Stromal cell of bone marrow (primary cell): ENCODE measurements around the gene TANC1.
A peak's percentile ranks its signal among the peaks of the same experiment; 100 is the strongest.

ENCODE experiments used
- DNase-seq: peaks from one replicate; pipeline ENCODE4 v3.0.0-alpha.2; 2012; ENCODE audit warnings: low read depth

The TANC1 gene

GRCh38 chr2:158994920-158995676, 26.7 kb downstream of the TANC1 start:
- no peak for DNase-seq

- no peak for DNase-seq
Measured at GRCh38 chr2:158995677-158996049, 27.2 kb downstream of the TANC1 start.

- DNase-seq: no peak
Measured at GRCh38 chr2:158996378-158996993, 28.0 kb downstream of the TANC1 start.

GRCh38 chr2:158997037-158997790, 28.8 kb downstream of the TANC1 start:
- no peak for DNase-seq

- DNase-seq: peak; percentile 49
Measured at GRCh38 chr2:158998551-158999248, 30.3 kb downstream of the TANC1 start.

GRCh38 chr2:158999458-158999857, 31.0 kb downstream of the TANC1 start:
- DNase-seq: no peak

- no peak for DNase-seq
Measured at GRCh38 chr2:159000072-159000471, 31.6 kb downstream of the TANC1 start.

- no peak for DNase-seq
Measured at GRCh38 chr2:159002462-159003111, 34.1 kb downstream of the TANC1 start.

GRCh38 chr2:159003555-159003954, 35.1 kb downstream of the TANC1 start:
- no peak for DNase-seq

GRCh38 chr2:159004849-159005248, 36.4 kb downstream of the TANC1 start:
- no peak for DNase-seq

- DNase-seq: no peak
Measured at GRCh38 chr2:159009940-159010339, 41.5 kb downstream of the TANC1 start.

- DNase-seq: peak; percentile 18
Measured at GRCh38 chr2:159010340-159010739, 41.9 kb downstream of the TANC1 start.

- no peak for DNase-seq
Measured at GRCh38 chr2:159010963-159011362, 42.5 kb downstream of the TANC1 start.

GRCh38 chr2:159012142-159012541, 43.7 kb downstream of the TANC1 start:
- no peak for DNase-seq

GRCh38 chr2:159013103-159013502, 44.7 kb downstream of the TANC1 start:
- no peak for DNase-seq

- DNase-seq: no peak
Measured at GRCh38 chr2:159015174-159015573, 46.7 kb downstream of the TANC1 start.

GRCh38 chr2:159015823-159016222, 47.4 kb downstream of the TANC1 start:
- no peak for DNase-seq

GRCh38 chr2:159017837-159018236, 49.4 kb downstream of the TANC1 start:
- no peak for DNase-seq

GRCh38 chr2:159019021-159019420, 50.6 kb downstream of the TANC1 start:
- no peak for DNase-seq

GRCh38 chr2:159022019-159022418, 53.6 kb downstream of the TANC1 start:
- no peak for DNase-seq

GRCh38 chr2:159026170-159026569, 57.7 kb downstream of the TANC1 start:
- no peak for DNase-seq

- DNase-seq: no peak
Measured at GRCh38 chr2:159028776-159029175, 60.3 kb downstream of the TANC1 start.
